PFSK-1 (cell line): ENCODE results near the gene FGD4.

Source experiments
- FOXP2 ChIP-seq: optimal IDR thresholded peaks from 2 replicates; pipeline ENCODE3; 2011; ENCODE audit warnings: borderline replicate concordance, control low read depth, inconsistent platforms; ENCODE audit not compliant: insufficient read depth; ENCODE audit errors: extremely low read length, extremely low read depth
- POLR2AphosphoS5 ChIP-seq: IDR thresholded peaks from 2 replicates; pipeline ENCODE4 v1.6.1; 2012; ENCODE audit warnings: low read depth, mild to moderate bottlenecking, control low read depth, low read length, moderate library complexity
- SIN3A ChIP-seq: IDR thresholded peaks from 2 replicates; pipeline ENCODE4 v1.6.1; 2012; ENCODE audit warnings: mild to moderate bottlenecking, low read length, moderate library complexity, borderline replicate concordance; ENCODE audit not compliant: insufficient read depth
- TAF1 ChIP-seq: IDR thresholded peaks from 2 replicates; pipeline ENCODE4 v1.6.1; 2012; ENCODE audit warnings: low read length, control low read depth, borderline replicate concordance; ENCODE audit not compliant: insufficient read depth
- TF ChIP-seq, protein P1 (sequence below), 2 experiments: IDR thresholded peaks; 2 replicates each; pipeline versions ENCODE4 v1.6.1 to v1.8.0; 2011 to 2012; ENCODE audit warnings: low read depth in 2 of 2, low read length in 2 of 2, control low read depth in 1 of 2, inconsistent platforms in 1 of 2, mild to moderate bottlenecking in 1 of 2, moderate library complexity in 1 of 2; ENCODE audit not compliant: insufficient read depth in 1 of 2

The FGD4 gene

DNA sequence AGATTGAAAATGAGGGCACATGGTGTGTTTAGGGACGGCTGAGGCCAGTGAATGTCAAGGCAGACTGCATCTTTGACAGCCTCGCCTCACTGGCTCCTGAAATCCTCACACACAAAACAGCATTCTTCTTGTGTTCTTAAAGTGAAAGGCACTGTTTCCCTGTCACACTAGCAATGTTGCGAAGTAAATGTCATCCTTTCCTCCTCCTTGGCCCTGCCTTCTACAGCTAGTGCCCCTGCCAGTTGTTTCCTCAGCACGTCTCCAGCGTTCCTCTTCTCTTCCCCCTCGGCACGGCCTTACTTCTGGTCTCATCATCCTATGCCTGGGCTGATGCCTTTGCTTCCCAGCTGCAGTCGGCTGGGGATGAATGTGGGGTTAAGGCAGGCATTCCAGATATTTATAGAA is 150.3 kb downstream of the FGD4 start:
- no peak for TF ChIP-seq POLR2AphosphoS5
- TF ChIP-seq SIN3A, result no peak
- no peak for TF ChIP-seq TAF1
- TF ChIP-seq FOXP2, result no peak
- TF ChIP-seq, protein P1, sequence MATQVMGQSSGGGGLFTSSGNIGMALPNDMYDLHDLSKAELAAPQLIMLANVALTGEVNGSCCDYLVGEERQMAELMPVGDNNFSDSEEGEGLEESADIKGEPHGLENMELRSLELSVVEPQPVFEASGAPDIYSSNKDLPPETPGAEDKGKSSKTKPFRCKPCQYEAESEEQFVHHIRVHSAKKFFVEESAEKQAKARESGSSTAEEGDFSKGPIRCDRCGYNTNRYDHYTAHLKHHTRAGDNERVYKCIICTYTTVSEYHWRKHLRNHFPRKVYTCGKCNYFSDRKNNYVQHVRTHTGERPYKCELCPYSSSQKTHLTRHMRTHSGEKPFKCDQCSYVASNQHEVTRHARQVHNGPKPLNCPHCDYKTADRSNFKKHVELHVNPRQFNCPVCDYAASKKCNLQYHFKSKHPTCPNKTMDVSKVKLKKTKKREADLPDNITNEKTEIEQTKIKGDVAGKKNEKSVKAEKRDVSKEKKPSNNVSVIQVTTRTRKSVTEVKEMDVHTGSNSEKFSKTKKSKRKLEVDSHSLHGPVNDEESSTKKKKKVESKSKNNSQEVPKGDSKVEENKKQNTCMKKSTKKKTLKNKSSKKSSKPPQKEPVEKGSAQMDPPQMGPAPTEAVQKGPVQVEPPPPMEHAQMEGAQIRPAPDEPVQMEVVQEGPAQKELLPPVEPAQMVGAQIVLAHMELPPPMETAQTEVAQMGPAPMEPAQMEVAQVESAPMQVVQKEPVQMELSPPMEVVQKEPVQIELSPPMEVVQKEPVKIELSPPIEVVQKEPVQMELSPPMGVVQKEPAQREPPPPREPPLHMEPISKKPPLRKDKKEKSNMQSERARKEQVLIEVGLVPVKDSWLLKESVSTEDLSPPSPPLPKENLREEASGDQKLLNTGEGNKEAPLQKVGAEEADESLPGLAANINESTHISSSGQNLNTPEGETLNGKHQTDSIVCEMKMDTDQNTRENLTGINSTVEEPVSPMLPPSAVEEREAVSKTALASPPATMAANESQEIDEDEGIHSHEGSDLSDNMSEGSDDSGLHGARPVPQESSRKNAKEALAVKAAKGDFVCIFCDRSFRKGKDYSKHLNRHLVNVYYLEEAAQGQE (IDR thresholded peaks at IDR 0.05; ENCODE audit: insufficient read depth in 1 of 2, low read depth in 2 of 2, low read length in 2 of 2), result no peak

DNA sequence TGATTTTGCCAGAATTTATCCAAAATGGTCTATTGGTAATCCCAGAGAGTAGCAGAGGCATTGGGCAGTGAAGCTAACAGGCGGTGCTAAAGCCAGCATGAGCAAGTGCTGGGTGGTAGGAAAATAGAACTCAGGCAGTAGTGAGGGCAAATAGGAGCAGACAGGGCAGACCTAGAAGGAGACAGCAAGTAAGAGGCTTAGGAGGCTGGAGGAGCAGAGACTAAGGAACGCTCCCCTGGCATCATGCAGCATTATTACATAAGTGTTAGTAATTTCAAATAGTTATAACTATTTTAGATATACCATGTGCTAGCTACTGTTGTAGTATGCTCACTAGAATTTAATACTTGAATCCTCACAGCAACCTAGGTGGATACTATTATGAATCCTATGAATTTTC is 151.7 kb downstream of the FGD4 start:
- no peak for TF ChIP-seq FOXP2
- TF ChIP-seq TAF1, result no peak
- TF ChIP-seq POLR2AphosphoS5, result no peak
- TF ChIP-seq, protein P1 (IDR thresholded peaks at IDR 0.05; ENCODE audit: insufficient read depth in 1 of 2, low read depth in 2 of 2, low read length in 2 of 2), result no peak
- no peak for TF ChIP-seq SIN3A

DNA sequence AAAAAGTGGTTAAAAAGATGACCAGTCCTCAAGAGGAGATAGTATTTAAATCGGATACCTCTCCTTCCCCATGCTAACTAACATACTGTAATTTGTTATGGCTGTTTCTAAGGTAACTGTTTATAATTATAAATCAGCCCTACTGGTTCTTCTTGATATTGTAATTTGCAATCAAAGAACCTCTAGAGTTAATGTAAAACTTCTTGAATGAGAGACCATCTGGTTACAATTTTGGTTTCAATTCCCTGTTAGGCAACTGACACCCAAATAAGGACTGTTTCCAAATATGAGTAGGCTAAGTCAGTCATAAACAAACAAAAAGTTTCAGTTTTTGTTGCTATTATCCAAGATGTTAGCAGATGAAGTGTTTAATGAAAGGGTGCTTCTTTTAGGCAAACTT is 159.5 kb downstream of the FGD4 start:
- TF ChIP-seq POLR2AphosphoS5, result no peak
- TF ChIP-seq SIN3A, result no peak
- TF ChIP-seq, protein P1 (IDR thresholded peaks at IDR 0.05; ENCODE audit: insufficient read depth in 1 of 2, low read depth in 2 of 2, low read length in 2 of 2), result no peak
- TF ChIP-seq FOXP2, result no peak
- TF ChIP-seq TAF1, result no peak

DNA sequence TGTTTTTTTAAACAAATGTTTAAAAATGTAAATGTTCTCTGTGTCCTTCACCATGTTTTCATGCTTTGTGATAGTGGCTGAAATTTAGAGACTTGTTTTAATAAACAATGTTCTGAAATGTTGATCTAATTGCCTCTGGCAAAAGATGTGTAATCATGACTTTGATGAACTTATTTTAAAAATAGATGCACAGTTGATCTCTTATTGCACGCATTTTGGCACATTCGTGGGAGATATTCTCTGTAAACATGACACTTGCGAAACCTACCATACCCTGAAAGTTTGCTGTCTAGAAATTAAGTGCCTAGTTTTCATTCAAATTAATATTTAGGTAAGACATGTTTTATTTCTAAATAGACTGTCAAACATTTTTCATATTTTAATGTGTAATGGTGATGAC is 160.1 kb downstream of the FGD4 start:
- no peak for TF ChIP-seq FOXP2
- TF ChIP-seq, protein P1 (IDR thresholded peaks at IDR 0.05; ENCODE audit: insufficient read depth in 1 of 2, low read depth in 2 of 2, low read length in 2 of 2), result no peak
- TF ChIP-seq SIN3A, result no peak
- TF ChIP-seq POLR2AphosphoS5, result no peak
- TF ChIP-seq TAF1, result no peak

DNA sequence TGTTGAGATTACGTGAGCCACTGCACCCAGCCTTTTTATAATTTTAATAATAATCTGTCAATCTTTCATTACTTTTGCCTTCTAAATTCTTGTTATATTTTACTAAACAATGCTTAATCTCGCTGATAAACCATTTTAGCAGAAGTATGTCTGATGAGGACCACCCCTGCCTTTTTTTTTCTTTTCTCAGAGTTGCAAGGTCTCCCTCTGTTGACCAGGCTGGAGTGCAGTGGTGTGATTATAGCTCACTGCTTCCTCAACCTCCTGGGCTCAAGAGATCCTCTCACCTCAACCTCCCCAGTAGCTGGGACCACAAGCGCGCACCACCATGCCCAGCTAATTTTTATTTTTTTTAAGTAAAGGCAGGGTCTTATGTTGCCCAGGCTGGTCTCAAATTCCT is 161.2 kb downstream of the FGD4 start:
- TF ChIP-seq, protein P1 (IDR thresholded peaks at IDR 0.05; ENCODE audit: insufficient read depth in 1 of 2, low read depth in 2 of 2, low read length in 2 of 2), result no peak
- no peak for TF ChIP-seq FOXP2
